Measurements from ENCODE around the gene AGFG1.
"Not testable (repeated sequence)": the region's sequence is repeated elsewhere in the genome, so short reads cannot be mapped to it uniquely, and the experiment has no call there.

The AGFG1 gene

DNA sequence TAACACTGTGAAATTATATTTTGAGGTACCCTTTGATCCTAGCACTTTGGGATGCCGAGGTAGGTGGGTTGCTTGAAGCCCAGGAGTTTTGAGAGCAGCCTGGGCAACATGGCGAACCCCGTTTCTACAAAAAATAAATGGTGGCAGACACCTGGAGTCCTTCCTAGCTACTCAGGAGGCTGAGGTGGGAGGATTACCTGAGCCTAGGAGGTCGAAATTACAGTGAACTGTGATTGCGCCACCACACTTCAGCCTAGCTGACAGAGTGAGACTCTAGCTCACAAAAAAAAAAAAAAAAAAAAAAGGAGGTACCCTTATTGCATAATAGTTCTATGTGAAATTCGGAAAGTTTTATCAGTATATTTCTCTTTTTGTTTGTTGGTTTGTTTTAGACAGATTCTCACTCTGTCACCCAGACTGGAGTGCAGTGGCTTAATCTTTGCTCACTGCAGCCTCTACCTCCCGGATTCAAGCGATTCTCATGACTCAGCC is 67.6 kb downstream of the AGFG1 start:
- no peak for DNase-seq

DNA sequence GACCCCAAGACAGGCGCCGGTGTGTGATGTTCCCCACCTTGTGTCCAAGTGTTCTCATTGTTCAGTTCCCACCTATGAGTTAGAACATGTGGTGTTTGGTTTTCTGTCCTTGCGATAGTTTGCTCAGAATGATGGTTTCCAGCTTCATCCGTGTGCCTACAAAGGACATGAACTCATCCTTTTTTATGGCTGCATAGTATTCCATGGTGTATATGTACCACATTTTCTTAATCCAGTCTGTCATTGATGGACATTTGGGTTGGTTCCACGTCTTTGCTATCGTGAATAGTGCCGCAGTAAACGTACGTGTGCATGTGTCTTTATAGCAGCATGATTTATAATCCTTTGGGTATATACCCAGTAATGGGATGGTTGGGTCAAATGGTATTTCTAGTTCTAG is 68.4 kb downstream of the AGFG1 start:
- not testable (repeated sequence) for DNase-seq

DNA sequence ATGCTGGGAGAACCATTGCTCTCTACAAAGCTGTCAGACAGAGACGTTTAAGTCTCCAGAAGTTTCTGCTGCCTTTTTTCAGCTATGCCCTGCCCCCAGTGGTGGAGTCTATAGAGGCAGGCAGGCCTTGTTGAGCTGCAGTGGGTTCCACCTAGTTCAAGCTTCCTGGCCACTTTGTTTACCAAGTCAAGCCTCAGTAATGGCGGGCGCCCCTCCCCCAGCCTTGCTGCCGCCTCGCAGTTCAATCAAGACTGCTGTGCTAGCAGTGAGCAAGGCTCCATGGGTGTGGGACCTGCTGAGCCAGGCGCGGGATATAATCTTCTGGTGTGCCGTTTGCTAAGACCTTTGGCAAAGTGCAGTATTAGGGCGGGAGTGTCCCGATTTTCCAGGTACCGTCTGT is 74.0 kb downstream of the AGFG1 start:
- DNase-seq = no peak

- no peak for DNase-seq
These were observed 79.9 kb downstream of the AGFG1 start for GRCh38 chr2:227551836-227552235.

DNA sequence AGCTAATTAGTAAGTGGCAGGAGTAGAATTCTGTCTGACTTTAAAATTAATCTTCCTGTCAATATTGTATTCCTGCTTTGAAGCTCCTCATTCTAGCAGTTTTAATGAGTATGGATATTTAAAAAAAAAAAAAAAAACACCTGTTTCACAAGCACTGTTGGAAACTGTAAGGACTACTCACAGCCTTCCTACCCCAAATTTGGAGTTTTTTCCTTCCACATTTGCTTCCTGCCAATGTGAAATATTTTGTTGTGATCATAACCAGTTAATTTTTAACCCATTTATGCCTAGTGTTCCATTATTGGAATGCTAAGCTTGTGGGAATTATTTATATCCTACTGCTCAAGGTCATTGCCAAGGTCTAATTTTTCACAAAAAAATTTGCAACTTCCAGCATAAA is 90.6 kb downstream of the AGFG1 start:
- DNase-seq = no peak

- no peak for DNase-seq
These were observed 93.1 kb downstream of the AGFG1 start for GRCh38 chr2:227565080-227565479.

- no peak for DNase-seq
These were observed 94.1 kb downstream of the AGFG1 start for GRCh38 chr2:227566012-227566411.

GRCh38 chr2:227568852-227569169 is 96.9 kb downstream of the AGFG1 start:
- DNase-seq = no peak

DNA sequence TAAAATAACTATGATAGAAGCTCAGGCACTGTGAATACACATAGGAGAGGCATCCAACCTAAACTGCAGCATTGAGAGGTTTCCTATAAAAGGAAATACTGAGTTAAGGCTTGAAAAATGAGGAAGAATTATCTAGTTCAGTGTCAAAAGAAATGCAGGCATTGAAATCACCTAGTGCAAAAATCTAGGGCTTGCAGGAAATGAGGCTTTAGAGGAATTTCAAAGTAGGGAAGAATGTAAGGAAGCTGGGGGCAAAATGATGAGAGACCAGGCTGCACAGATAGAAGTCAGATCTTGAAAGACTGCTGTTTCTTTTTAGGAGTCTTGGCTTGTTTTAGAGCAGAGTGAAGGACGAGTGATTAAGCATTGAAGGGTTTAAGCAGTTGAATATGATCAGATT is 98.7 kb downstream of the AGFG1 start:
- DNase-seq = no peak

GRCh38 chr2:227576110-227576509 is 104.2 kb downstream of the AGFG1 start:
- no peak for DNase-seq

DNA sequence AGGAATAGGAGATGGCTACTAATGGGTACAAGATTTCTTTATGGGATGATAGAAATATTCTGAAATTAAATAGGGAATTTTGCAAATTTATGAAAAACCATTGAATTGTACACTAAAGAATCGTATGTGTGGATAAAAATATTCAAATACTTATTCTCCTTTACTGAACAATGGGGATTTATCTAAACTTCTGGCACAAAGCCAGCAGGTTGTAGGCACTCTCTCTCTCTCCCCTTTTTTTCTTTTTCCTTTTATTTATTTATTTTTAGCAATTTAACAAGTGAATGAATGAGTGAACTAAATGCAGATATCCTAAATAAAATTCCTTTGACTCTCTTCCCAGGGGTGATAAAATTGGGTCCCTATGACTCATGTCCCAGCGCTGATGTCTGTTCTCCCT is 104.9 kb downstream of the AGFG1 start:
- no peak for DNase-seq

GRCh38 chr2:227577555-227577954 is 105.6 kb downstream of the AGFG1 start:
- DNase-seq = no peak

GRCh38 chr2:227578642-227579041 is 106.7 kb downstream of the AGFG1 start:
- no peak for DNase-seq

- DNase-seq = no peak
These were observed 107.8 kb downstream of the AGFG1 start for GRCh38 chr2:227579791-227580190.

DNA sequence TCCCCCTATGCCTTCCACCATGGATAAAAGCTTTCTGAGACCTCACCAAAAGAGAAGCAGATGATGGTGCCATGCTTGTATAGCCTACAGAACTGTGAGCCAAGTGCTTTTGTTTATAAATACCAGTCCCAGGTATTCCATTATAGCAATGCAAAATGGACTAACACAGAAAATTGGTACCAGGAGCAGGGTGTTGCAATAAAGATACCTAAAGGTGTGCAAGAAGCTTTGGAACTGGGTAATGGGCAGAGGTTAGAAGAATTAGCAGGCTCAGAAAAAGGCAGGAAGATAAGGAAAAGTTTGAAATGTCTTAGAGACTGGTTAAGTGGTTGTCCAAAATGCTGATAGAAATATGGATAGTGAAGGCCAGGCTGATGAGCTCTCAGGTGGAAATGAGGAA is 110.4 kb downstream of the AGFG1 start:
- DNase-seq = no peak

- no peak for DNase-seq
These were observed 120.9 kb downstream of the AGFG1 start for GRCh38 chr2:227592694-227593387.

- DNase-seq = no peak
These were observed 123.8 kb downstream of the AGFG1 start for GRCh38 chr2:227595797-227596196.

GRCh38 chr2:227597036-227597435 is 125.1 kb downstream of the AGFG1 start:
- no peak for DNase-seq

GRCh38 chr2:227597998-227598397 is 126.0 kb downstream of the AGFG1 start:
- DNase-seq = no peak

GRCh38 chr2:227598835-227599503 is 127.0 kb downstream of the AGFG1 start, which contains the start of gene SCYGR2:
Gene SCYGR2 (plus strand): TSS chr2:227598893. CDS start chr2:227598893, 0 bp downstream.
- not testable (repeated sequence) for DNase-seq

DNA sequence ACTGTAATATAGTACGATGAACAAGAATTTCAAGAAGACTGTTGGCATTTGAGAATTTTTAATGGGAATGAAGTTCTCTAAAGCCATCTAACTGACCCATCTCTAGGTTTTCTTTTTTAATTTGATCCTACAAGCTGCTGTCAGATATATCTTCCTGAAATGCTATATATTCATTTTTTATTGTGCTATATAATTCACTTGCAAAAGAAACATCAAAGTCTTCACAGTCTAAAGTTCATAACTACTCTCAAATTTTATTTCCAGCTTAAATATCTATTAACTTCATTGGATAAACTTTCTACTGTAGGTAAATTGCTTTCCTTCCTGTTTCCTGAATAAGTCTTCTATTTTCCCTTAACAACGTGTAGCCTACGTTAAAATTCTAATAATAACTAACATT is 130.4 kb downstream of the AGFG1 start:
- DNase-seq = no peak

GRCh38 chr2:227606476-227606875 is 134.5 kb downstream of the AGFG1 start:
- no peak for DNase-seq

GRCh38 chr2:227607941-227608340 is 136.0 kb downstream of the AGFG1 start:
- no peak for DNase-seq

DNA sequence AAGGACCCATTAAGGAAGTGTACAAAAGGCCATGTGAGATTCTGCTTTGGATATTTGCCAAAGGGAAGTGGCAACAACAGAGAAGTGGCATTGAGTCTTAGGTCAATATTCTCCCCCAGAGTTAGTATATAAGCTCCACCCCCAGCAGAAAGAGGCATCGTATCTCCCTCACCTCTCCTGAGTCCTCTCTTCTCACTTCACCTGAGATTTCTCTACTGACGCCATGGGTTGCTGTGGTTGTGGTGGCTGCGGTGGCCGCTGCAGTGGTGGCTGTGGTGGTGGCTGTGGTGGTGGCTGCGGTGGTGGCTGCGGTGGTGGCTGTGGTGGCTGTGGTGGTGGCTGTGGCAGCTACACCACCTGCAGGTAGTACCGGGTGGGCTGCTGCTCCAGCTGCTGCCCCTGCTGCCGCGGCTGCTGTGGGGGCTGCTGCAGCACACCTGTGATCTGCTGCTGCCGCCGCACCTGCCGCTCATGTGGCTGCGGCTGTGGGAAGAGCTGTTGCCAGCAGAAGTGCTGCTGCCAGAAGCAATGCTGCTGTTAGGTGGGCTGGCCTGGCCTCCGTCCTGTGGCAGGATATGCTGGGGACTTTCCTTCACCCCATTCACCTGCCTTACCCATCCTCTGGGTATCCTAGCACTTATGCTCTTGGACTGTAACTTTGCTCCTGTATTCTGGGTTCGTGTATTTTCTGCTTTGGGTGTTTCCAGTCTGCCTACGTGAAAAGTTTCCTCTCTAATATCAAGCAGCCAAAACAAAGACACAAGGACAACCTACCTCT is 136.8 kb downstream of the AGFG1 start:
- no peak for DNase-seq
